SK-N-SH (cell line): ENCODE results near the gene CFAP43. TPM values are rescaled to one million over a fixed set of nuclear protein-coding genes. Genes with fewer than 3 reads are reported as not detected.

ENCODE experiments used
- CTCF ChIA-PET: fragments of 300-600, 350-600 bp; formaldehyde crosslinking; extraction: SDS; loops from one replicate; lab custom pipeline; 2021; lab: Yijun Ruan, JAX
- POLR2A ChIA-PET: fragments of 350-600 bp; sonication (Branson Sonifier 250); formaldehyde crosslinking; extraction: SDS; loops from one replicate; lab custom pipeline; 2020; ENCODE audit warnings: antibody characterized with exemption, inconsistent platforms; lab: Yijun Ruan, JAX
- DNase-seq: peaks from one replicate; pipeline ENCODE4 v3.0.0; 2012
- H2AFZ ChIP-seq: fragments of 200-600 bp; sonication (generic); 2 replicates; pipeline ENCODE4 v1.8.1; 2016; ENCODE audit warnings: antibody characterized with exemption, mild to moderate bottlenecking, low read depth
- H3F3A ChIP-seq: fragments of 200-600 bp; sonication (generic); replicated peaks from 2 replicates; pipeline ENCODE3; 2016; ENCODE audit warnings: antibody characterized with exemption, mild to moderate bottlenecking; ENCODE audit not compliant: insufficient read depth
- H3K27ac ChIP-seq, 2 experiments: fragments of 200-500 bp in 1 of 2; fragments of 200-600 bp in 1 of 2; sonication (Bioruptor generic) in 1 of 2; sonication (generic), shearing (Covaris generic) in 1 of 2; 2 replicates each; pipeline versions ENCODE4 v1.5.1 to v1.6.1; 2014 to 2016; ENCODE audit warnings: low read depth in 2 of 2, inconsistent platforms in 1 of 2, low read length in 1 of 2, mild to moderate bottlenecking in 1 of 2, mixed read lengths in 1 of 2
- H3K27me3 ChIP-seq: fragments of 200-600 bp; sonication (generic), shearing (Covaris generic); 2 replicates; pipeline ENCODE4 v1.6.1; 2016; ENCODE audit warnings: mixed run types; ENCODE audit not compliant: insufficient read depth
- H3K36me3 ChIP-seq, 2 experiments: fragments of 200-500 bp in 1 of 2; fragments of 200-600 bp in 1 of 2; sonication (Bioruptor generic) in 1 of 2; sonication (generic) in 1 of 2; replicated peaks in 1 of 2; 2 replicates each; pipeline versions ENCODE3 to v1.5.1; 2014 to 2016; ENCODE audit warnings: low read length in 1 of 2, mild to moderate bottlenecking in 1 of 2; ENCODE audit not compliant: insufficient read depth in 2 of 2, control insufficient read depth in 1 of 2
- H3K4me1 ChIP-seq, 2 experiments: fragments of 200-500 bp in 1 of 2; fragments of 200-600 bp in 1 of 2; sonication (Bioruptor generic) in 1 of 2; sonication (generic), shearing (Covaris generic) in 1 of 2; 2 replicates each; pipeline versions ENCODE4 v1.5.1 to v1.6.1; 2014 to 2016; ENCODE audit warnings: low read depth in 1 of 2, low read length in 1 of 2, mixed run types in 1 of 2; ENCODE audit not compliant: insufficient read depth in 2 of 2, control insufficient read depth in 1 of 2
- H3K4me2 ChIP-seq: fragments of 200-600 bp; sonication (generic), shearing (Covaris generic); 2 replicates; pipeline ENCODE4 v1.6.1; 2017; ENCODE audit warnings: mixed run types
- H3K4me3 ChIP-seq, 2 experiments: fragments of 200-500 bp in 1 of 2; fragments of 200-600 bp in 1 of 2; sonication (Bioruptor generic) in 1 of 2; sonication (generic), shearing (Covaris generic) in 1 of 2; 2 replicates each; pipeline versions ENCODE4 v1.5.1 to v1.8.1; 2014 to 2016; ENCODE audit warnings: low read depth in 2 of 2, inconsistent platforms in 1 of 2, low read length in 1 of 2, mild to moderate bottlenecking in 1 of 2, mixed read lengths in 1 of 2, moderate library complexity in 1 of 2
- H3K79me2 ChIP-seq: fragments of 200-600 bp; sonication (generic); 2 replicates; pipeline ENCODE4 v1.8.1; 2017; ENCODE audit warnings: mild to moderate bottlenecking; ENCODE audit not compliant: insufficient read depth
- H3K9ac ChIP-seq: fragments of 200-600 bp; sonication (generic); 2 replicates; pipeline ENCODE4 v1.6.1; 2017; ENCODE audit warnings: mixed run types
- H3K9me2 ChIP-seq: fragments of 200-600 bp; sonication (generic); 2 replicates; pipeline ENCODE4 v1.6.1; 2017; ENCODE audit warnings: mixed run types
- H3K9me3 ChIP-seq: fragments of 200-600 bp; sonication (generic); 2 replicates; pipeline ENCODE4 v1.6.1; 2017; ENCODE audit warnings: mixed run types, mild to moderate bottlenecking, moderate library complexity
- H4K20me1 ChIP-seq: fragments of 200-600 bp; sonication (generic); 2 replicates; pipeline ENCODE4 v1.6.1; 2017; ENCODE audit warnings: mild to moderate bottlenecking, mixed run types; ENCODE audit not compliant: insufficient read depth
- ELF1 ChIP-seq: IDR thresholded peaks from 2 replicates; pipeline ENCODE4 v1.4.0; 2012
- EZH2phosphoT487 ChIP-seq: fragments of 200-600 bp; sonication (generic); IDR thresholded peaks from 2 replicates; pipeline ENCODE4 v1.6.1; 2017; ENCODE audit warnings: low read depth, mixed run types, mild to moderate bottlenecking, antibody characterized with exemption, moderate library complexity, borderline replicate concordance
- FOXM1 ChIP-seq: IDR thresholded peaks from 2 replicates; pipeline ENCODE4 v1.4.0; 2012; ENCODE audit warnings: low read depth, mild to moderate bottlenecking
- IRF3 ChIP-seq: fragments of 150-350 bp; IDR thresholded peaks from 2 replicates; pipeline ENCODE4 v1.6.1; 2016; ENCODE audit warnings: mild to moderate bottlenecking, low read depth, low read length
- MAX ChIP-seq: IDR thresholded peaks from 2 replicates; pipeline ENCODE4 v1.4.0; 2012; ENCODE audit warnings: low read depth
- PBX3 ChIP-seq: IDR thresholded peaks from 2 replicates; pipeline ENCODE4; 2012
- RFX5 ChIP-seq: IDR thresholded peaks from 2 replicates; pipeline ENCODE4 v1.6.1; 2012; ENCODE audit warnings: mild to moderate bottlenecking, improper control_type of control experiment, low read length
- RXRA ChIP-seq: IDR thresholded peaks from 2 replicates; pipeline ENCODE4 v1.4.0; 2012; ENCODE audit warnings: low read depth, mild to moderate bottlenecking, borderline replicate concordance
- USF2 ChIP-seq: fragments of 150-350 bp; IDR thresholded peaks from 2 replicates; pipeline ENCODE4 v1.6.1; 2017; ENCODE audit warnings: antibody characterized with exemption, low read length, low read depth, borderline replicate concordance
- WGBS: methylation state at CpG from one replicate; pipeline ENCODE4 v1.1.6; 2017; ENCODE audit warnings: low lambda C conversion rate; 5-methylcytosine and 5-hydroxymethylcytosine counted together
- polyA plus RNA-seq, 3 experiments: library from polyadenylated mRNA; depleted of rRNA; stranded (reverse); fragments of >200 nt; gene quantifications; 2 replicates each; pipeline ENCODE4 v1.2.3, GENCODE V29; 2012

CFAP43 gene
- polyA plus RNA-seq, 1 of the 3 experiments (the other 2 are of a cell fraction), result 0.35 TPM

GRCh38 chr10:104092749-104093148 is 139.4 kb downstream of the CFAP43 start:
- TF ChIP-seq USF2 (no peak), PBX3 (no peak), RFX5 (no peak), ELF1 (no peak), FOXM1 (no peak), IRF3 (no peak), MAX (no peak)
- Histone ChIP-seq H2AFZ (no peak overlapping the region), H3K27ac (no peak overlapping the region), H3K36me3 (no peaks in the 10 kb centered on the region), H3K4me2 (no peak overlapping the region), H3K4me1 (no peaks in the 10 kb centered on the region), H3K9ac (no peak overlapping the region), H3F3A (peaks cover 15% of the 10 kb centered on the region), H3K79me2 (no peaks in the 10 kb centered on the region), H4K20me1 (no peaks in the 10 kb centered on the region), H3K27me3 (no peaks in the 10 kb centered on the region), H3K4me3 (no peak overlapping the region), H3K9me3 (peaks cover 12% of the 10 kb centered on the region; the same call in 1 of the 2 replicates), H3K9me2 (no peaks in the 10 kb centered on the region)
- DNase-seq, result no peak
- ChIA-PET CTCF (no interaction called here), POLR2A (no interaction called here)

- CTCF ChIA-PET, result interaction anchor here (1.2 to 3.1 kb wide), 3 partner anchors 10 to 31 kb away, joined by 3 to 12 read pairs (median 4); partner anchors contain the start of gene SFR1
- Histone ChIP-seq H3K9me2 (no peaks in the 10 kb centered on the region), H3K27ac (no peak overlapping the region), H3K36me3 (no peaks in the 10 kb centered on the region), H4K20me1 (no peaks in the 10 kb centered on the region), H3K4me1 (no peaks in the 10 kb centered on the region), H3K4me2 (no peak overlapping the region), H3K9ac (no peak overlapping the region), H3K27me3 (no peaks in the 10 kb centered on the region), H2AFZ (no peak overlapping the region), H3F3A (peaks cover 15% of the 10 kb centered on the region), H3K4me3 (no peak overlapping the region), H3K79me2 (no peaks in the 10 kb centered on the region), H3K9me3 (peaks cover 12% of the 10 kb centered on the region; the same call in 1 of the 2 replicates)
- WGBS, result 86% methylated on average over 2 of the region's 2 CpGs
- TF ChIP-seq IRF3, result no peak
- no peak for TF ChIP-seq EZH2phosphoT487
- TF ChIP-seq RXRA, result no peak
- POLR2A ChIA-PET, result no interaction called here
- DNase-seq, result no peak
Measured at GRCh38 chr10:104090611-104091010, 141.6 kb downstream of the CFAP43 start.
